Kidney glomerular epithelial cell (primary cell): ENCODE results near the gene RMND1.

Experiments used
- DNase-seq: peaks from one replicate; lab custom pipeline; 2025; lab: John Stamatoyannopoulos, UW

Gene RMND1

DNA sequence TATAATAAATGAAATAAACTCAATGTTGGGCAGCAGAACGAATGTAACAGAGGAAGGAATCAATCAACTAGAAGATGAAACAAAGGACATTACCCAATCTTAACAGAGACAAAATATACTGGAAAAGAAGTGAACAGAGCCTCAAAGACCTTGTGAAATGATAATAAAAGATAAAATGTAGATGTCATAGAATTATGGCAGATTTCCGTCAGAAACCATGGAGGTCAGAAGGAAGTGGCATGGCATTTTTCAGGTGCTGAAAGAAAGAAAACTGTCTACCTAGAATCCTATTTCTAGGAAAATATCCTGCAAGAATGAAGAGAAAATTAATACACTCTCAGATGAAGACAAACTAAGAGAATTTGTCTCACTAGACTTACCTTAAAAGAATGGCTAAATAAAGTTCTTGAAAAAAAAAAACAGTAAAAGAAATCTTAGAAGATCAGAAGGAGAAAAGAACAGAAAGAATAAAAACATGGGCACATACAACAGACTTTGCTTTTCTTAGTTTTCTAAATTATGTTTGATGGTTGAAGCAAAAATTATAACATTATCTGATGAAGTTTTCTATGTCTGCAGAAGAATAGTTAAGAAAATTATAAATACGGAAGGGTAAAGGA, 37.2 kb downstream of the RMND1 start:
- DNase-seq: no peak

- DNase-seq: no peak
Observed at GRCh38 chr6:151413372-151414145, 38.4 kb downstream of the RMND1 start.

DNA sequence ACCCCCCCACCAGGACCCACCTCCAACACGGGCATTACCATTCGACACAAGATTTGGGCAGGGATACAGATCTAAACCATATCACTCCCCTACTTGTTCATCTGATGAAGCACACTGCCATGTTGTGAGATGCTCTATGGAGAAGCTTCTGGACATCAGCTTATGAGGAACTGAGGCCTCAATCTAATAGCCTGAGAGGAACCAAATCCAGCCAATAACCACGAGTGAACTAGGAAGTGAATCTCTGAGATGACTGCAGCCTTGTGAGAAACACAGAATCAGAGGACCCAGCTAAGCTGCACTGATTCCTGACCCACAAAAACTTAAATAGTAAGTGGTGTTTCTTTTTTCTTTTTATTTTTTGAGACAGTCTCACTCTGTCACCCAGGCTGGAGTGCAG, 39.0 kb downstream of the RMND1 start:
- DNase-seq: no peak

- no peak for DNase-seq
Observed at GRCh38 chr6:151409679-151410078, 42.2 kb downstream of the RMND1 start.

- no peak for DNase-seq
Observed at GRCh38 chr6:151409260-151409659, 42.7 kb downstream of the RMND1 start.

GRCh38 chr6:151408858-151409257, 43.1 kb downstream of the RMND1 start:
- DNase-seq: no peak

DNA sequence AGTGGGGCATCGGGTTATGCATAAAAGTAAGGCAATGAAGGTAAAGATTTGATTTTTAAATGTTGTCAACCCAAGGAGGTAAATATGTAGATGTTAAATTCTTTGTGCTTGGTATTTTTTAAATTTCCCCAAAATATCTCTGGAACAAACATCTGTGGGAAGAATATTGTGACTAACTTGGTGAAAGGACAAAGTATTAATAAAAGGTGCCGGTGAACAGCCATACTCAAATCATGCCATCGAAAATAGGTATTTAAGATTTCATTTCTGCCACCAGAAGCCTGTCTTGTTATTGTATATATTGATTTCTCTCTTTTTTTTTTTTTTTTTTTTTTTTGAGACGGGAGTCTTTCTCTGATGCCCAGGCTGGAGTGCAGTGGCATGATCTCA, 48.0 kb downstream of the RMND1 start:
- no peak for DNase-seq

DNA sequence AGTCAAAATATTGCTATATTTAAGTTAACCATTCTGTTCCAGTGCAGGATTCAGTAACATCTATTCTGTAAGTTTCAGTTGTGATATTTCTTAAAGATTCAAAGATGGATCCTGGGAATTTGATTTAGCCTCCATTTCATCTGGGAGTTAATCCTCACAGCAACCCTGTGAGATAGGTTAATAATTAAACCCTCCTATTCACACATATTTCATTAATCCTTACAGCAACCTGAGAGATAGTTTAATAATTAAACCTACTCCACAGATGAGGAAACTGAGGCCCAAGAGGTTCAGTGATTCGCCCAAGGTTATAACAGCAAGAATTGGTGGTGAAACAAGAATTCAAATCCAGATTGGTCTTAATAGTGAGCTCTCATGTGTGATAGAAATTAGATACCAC, 49.7 kb downstream of the RMND1 start:
- peak; percentile 35 for DNase-seq

DNA sequence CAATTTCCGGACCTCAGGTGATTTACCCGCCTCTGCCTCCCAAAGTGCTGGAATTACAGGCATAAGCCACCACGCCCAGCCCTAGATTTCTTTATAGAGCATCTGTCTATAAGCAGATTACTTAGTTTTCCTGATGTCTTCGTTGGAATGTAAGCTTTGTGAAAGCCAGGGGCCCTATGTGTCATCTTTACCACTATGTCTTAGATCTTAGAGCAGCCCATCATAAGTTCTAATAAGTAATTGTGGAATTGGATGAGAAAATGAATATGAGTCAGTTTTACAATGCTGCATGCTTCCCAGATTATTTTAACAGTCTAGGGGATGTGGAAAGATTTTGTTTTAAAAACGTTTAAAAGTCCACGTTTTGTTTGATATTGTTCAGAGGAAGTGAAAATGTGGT, 51.5 kb downstream of the RMND1 start:
- DNase-seq: no peak

DNA sequence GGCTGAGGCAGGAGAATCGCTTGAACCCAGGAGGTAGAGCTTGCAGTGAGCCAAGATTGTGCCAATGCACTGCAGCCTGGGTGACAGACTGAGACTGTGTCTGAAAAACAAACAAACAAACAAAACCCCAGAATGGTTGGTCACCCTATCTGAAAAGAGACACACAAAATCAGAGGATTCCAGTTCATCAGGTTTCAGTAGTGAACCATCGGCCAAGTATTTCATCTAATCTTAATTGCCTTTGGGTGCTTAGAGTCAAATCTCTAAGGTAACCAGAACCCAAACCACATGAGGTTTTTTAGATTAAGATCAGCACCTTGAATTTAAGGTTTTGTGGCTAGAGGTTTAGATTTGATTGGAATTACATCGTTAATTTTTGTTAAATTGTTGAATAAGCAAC, 52.2 kb downstream of the RMND1 start:
- no peak for DNase-seq

- no peak for DNase-seq
Observed at GRCh38 chr6:151393410-151393809, 58.5 kb downstream of the RMND1 start.

GRCh38 chr6:151392427-151392826, 59.5 kb downstream of the RMND1 start:
- DNase-seq: no peak

DNA sequence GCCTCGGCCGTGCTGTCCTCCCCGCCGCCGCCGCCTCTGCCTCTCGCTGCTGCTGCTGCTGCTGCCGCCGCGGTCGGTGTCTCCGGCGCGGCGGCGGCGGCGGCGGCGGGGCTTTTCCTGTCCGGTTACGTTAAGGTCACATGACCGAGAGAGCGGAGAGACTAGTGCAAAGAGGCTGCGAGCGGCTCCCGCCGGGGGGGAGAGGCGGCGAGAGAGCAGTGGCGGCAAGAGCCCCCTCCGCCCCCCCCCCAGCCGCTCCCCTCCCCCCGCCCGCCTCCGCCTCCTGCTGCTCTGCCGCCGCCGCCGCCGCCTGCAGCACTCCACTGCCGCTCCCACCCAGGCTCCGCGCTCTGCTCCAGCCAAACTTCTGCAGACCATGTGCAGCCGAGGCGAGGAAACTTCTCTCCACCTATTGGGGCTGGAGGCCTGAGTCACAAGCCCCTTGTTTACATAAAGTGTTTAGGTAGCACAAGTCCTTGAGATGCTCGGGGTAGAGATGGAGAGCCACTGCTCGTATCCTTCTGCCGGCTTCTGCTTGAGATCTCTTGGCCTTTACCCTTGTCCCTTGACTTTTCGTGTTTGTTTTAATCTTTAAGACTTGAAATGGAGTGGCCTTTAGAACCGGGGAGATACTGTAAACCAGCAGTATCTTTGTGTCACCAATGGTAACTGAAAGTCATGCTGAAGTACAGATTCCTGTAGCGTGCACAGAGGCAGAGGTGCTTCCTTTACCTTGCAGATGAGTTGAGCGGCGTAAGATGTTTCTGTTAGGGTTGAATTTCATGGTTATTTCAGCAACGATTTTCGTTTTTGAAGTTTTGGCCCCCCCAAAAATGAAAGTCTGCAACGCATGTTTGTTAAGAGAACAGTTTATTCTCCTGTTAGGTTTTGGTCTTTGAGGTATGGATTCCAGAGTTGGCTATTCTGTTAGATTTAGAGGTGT, 60.2 kb downstream of the RMND1 start, which contains the start of gene ZBTB2:
ZBTB2 (minus strand) TSS at position 89 of the 943 bp plus-strand sequence. CDS start 17,922 bp downstream, outside the sequence.
- peak; percentile 57 for DNase-seq

GRCh38 chr6:151390851-151391470, 61.0 kb downstream of the RMND1 start:
- DNase-seq: peak; percentile 35

DNA sequence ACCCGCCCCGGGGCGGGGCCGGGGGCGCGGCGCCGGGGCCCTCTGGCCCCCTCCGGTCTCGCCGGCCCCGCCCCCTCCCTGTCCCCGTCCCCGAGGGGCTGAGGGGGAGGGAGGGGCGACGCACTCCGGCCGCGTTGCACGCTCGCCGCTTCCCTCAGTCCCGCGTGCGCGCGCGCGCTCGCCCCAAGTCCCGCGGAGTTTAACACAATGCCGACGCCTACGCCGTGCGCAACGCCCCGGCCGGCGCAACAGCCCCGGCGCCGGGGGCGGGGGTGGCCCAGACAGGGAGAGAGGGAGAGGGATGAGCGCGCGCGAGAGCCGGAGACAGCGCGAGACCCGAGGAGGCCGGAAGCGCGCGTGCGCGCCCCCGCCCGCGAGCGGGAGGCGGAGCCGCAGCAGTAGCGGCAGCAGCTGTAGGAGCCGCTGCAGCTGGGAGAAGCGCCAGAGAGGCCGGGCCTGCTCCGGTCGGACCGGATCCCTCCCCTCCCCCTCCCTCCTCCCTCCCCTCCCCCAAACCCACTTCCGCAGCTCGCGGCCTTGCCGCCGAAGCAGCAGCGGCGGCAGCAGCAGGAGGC, 61.6 kb downstream of the RMND1 start:
- peak; percentile 94 for DNase-seq

DNA sequence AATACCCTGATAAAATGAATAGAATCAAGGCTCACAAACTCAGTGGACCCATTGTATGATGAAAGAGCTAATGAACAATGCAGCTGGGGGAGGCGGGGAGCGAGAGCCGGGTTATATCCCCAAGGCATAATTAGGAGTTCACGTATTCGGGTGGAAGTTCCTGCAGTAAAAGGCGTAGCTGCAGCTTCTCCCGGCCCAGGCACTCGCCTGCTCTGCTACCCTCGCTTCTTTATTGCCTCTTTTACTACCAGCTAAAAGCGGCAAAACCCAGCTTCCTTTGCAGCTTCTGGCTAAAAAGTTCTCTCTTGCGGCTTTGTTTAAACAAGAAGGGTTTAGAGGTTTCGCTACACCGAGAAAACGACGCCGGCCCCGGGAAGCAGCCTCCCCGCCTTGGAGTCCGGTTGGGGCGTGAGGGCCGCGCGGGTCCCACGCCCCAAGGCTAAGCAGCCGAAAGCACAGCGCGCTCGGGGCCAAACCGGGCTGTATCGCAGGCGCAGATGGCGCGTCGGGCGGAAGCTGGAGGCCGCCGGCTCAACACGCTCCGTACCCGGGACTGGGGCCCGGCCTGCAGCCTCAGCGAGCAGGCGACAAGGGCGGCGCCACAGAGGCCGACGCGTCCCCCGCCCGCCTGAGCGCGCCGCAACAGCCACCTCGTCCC, 62.2 kb downstream of the RMND1 start:
- DNase-seq: peak; percentile 46

DNA sequence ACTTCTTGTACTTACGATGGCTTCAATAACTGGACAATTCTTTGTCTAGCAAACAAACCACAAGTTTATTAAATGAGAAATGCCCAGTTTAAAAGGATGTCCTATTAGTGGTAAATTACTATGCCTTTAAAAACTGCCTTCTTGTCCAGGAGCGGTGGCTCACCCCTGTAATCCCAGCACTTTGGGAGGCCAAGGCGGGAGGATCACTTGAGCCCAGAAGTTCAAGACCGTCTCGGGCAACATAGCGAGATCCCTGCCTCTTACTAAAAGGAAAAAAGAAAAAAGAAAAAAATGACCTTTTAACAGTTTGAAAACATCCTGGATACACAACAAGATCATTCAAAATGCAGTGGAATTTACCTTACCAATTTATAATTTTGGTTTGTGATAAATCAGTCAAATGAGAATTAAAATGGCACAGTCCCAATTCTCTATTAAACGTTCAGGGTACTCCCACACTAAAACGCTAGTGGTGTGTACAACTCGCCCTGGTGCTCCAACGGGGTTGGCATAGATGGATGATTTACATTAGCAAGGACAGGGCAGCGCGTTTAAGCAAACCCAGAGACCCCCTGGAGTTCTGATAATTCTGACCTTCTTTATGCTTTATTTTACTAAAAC, 62.8 kb downstream of the RMND1 start:
- no peak for DNase-seq

DNA sequence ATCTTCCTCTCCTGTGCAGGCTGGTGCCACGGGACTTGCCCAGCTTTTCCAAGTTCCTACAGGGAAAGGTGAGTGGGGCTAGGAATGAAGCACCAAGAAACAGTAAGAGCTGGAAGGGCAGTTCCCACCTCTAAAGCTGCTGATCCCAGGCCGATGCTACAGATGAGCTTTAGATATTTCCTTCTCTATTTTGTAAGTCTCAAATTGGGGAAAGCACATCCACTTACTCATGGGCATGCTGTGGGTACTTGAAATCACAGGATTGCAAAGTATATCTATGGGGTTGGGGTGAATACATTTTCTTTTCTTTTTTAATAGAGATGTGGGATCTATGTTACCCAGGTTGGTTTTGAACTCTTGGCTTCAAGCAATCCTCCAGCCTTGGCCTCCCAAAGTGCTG, 63.7 kb downstream of the RMND1 start:
- DNase-seq: no peak

DNA sequence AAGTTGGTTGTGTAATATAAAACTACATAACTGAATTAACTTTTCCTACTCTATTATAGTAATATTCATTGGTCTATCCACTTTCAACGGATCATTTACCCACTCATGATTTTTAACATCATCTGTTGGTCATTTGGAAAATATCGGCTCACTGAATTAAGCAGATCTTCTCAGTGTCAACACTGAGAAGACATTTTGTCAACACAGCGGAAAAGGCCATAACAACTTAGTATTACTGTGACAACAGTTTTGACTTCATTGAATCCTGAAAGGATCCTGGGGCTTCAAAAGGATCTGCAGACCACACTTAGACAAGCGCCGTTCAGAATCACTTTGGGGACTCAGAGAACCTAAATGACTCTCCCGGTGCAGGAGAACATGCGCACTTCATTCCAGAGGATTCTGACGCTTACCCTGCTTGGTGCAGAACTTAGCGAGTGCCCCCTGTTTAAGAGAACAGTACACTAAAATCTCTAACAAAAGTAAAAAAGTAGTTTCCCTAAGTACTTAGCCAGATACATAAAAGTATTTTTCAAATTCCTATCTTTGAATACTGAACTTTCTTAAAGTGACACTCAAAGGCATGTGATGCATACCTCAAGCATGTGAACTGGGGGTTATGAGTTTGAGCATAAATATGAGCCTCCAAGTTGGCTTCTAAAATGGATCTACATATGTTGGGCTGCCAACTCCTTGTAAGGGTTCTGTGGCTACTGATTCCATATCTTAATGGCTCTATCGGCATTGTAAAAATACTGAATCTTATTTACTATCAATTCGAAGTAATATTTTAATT, 64.6 kb downstream of the RMND1 start:
- no peak for DNase-seq

GRCh38 chr6:151385177-151385576, 66.7 kb downstream of the RMND1 start:
- DNase-seq: no peak
